Type B pancreatic cell (in vitro differentiated cells): ENCODE results near the gene EVC. TPM values are rescaled to one million over a fixed set of nuclear protein-coding genes. Genes with fewer than 3 reads are reported as not detected.

Source experiments
- DNase-seq: peaks from one replicate; pipeline ENCODE4 v3.0.0; 2021; ENCODE audit warnings: mixed read lengths; ENCODE audit not compliant: unreplicated experiment; ENCODE audit errors: extremely low spot score
- H3K27ac Mint-ChIP-seq: 2 replicates; pipeline ENCODE4 v1.8.0; 2021; ENCODE audit warnings: mild to moderate bottlenecking, mixed read lengths
- H3K27me3 Mint-ChIP-seq: 2 replicates; pipeline ENCODE4 v1.8.0; 2021; ENCODE audit warnings: mixed read lengths
- H3K36me3 Mint-ChIP-seq: 2 replicates; pipeline ENCODE4 v1.8.0; 2021; ENCODE audit warnings: mixed read lengths
- H3K4me1 Mint-ChIP-seq: one replicate; pipeline ENCODE4 v1.8.0; 2021; ENCODE audit warnings: mixed read lengths; ENCODE audit not compliant: unreplicated experiment
- H3K4me3 Mint-ChIP-seq: 2 replicates; pipeline ENCODE4 v1.8.0; 2021; ENCODE audit warnings: mild to moderate bottlenecking, mixed read lengths
- H3K9me3 Mint-ChIP-seq: 2 replicates; pipeline ENCODE4 v1.8.0; 2021; ENCODE audit warnings: mixed read lengths
- CTCF ChIP-seq: fragments of 200-600 bp; sonication (generic); conservative IDR thresholded peaks from 2 replicates; pipeline ENCODE4 v1.5.0; 2021; ENCODE audit warnings: antibody characterized with exemption, mild to moderate bottlenecking
- total RNA-seq: library from RNA; stranded (reverse); gene quantifications from 2 replicates; pipeline ENCODE4 v1.2.1, GENCODE V29; 2021; ENCODE audit warnings: low replicate concordance

Gene EVC
- total RNA-seq, 1 donor from 2014 or later, result 29.2 TPM

GRCh38 chr4:5676763-5677162 is 34.2 kb upstream of the EVC start:
- no peak for DNase-seq
- no peaks in the 10 kb centered on the region for H3K27me3 Mint-ChIP-seq

DNA sequence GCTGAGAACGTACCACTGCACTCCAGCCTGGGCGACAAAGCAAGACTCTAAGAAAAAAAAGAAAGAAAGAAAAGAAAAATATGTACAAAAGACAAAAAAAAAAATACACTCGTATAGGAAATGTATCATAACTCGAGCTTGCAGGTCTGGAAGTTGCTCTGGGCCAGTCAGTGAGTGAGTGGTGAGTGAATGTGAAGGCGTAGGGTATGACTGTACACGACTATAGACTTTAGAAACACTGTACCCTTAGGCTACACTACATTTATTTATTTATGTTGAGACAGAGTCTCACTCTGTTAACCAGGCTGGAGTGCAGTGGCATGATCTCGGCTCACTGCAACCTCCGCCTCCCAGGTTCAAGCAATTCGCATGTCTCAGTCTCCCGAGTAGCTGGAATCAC is 32.0 kb upstream of the EVC start:
- TF ChIP-seq CTCF, result no peak

More at GRCh38 chr4:5676763-5677162, 34.2 kb upstream of the EVC start:
- TF ChIP-seq CTCF, result no peak
- H3K27ac Mint-ChIP-seq, result no peak overlapping the region
- H3K36me3 Mint-ChIP-seq, result peaks cover 3% of the 10 kb centered on the region
- H3K9me3 Mint-ChIP-seq, result no peaks in the 10 kb centered on the region
- no peak overlapping the region for H3K4me3 Mint-ChIP-seq
- no peaks in the 10 kb centered on the region for H3K4me1 Mint-ChIP-seq

DNA sequence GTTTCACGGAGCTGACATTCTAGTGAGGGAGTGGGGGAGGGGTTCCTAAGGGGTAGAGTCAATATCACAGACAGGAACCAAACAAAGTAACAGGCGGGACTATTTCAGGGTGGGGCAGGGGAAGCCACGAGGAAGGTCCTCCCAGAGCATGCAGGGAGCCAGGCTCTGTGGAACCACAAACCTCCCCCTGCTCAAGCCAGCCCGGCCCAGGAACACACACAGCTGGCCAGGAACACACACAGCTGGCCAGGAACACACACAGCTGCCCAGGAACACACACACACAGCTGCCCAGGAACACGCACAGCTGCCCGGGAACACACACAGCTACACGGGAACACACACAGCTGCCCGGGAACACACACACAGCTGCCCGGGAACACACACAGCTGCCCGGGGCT is 27.4 kb upstream of the EVC start:
- Mint-ChIP-seq H3K27ac (no peak overlapping the region), H3K27me3 (no peaks in the 10 kb centered on the region), H3K36me3 (peaks cover 26% of the 10 kb centered on the region), H3K4me1 (peaks cover 7% of the 10 kb centered on the region), H3K9me3 (no peaks in the 10 kb centered on the region), H3K4me3 (no peak overlapping the region)
- no peak for TF ChIP-seq CTCF
- DNase-seq, result no peak

More for the DNA sequence above, 32.0 kb upstream of the EVC start:
- no peak overlapping the region for H3K4me3 Mint-ChIP-seq
- H3K27ac Mint-ChIP-seq, result no peak overlapping the region
- DNase-seq, result no peak
- no peaks in the 10 kb centered on the region for H3K27me3 Mint-ChIP-seq
- H3K36me3 Mint-ChIP-seq, result peaks cover 10% of the 10 kb centered on the region
- peaks cover 7% of the 10 kb centered on the region for H3K4me1 Mint-ChIP-seq
- H3K9me3 Mint-ChIP-seq, result no peaks in the 10 kb centered on the region

DNA sequence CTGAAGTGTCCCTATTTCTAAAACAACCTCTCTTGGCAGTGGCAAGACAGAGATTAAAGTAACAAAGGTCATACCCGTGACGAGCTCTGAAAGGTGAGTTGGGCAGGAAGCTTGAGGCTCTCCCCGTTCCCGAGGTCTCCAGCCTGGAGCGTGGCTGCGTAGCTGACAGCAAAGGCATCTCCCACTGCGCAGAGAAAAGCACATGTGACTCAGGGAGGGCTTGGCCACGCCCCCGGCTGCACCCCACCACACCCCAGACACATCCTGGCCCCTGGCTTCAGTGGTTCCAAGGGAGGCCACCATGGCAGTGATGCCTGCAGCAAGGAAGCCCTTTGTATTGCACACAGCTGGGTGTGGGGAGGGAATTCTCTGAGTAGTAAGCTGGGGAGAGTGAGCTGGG is 25.7 kb upstream of the EVC start:
- Mint-ChIP-seq H3K9me3 (no peaks in the 10 kb centered on the region), H3K27ac (no peak overlapping the region), H3K4me3 (no peak overlapping the region), H3K27me3 (no peaks in the 10 kb centered on the region), H3K4me1 (peaks cover 7% of the 10 kb centered on the region), H3K36me3 (peaks cover 30% of the 10 kb centered on the region)
- no peak for DNase-seq
- TF ChIP-seq CTCF, result no peak

- Mint-ChIP-seq H3K27me3 (no peaks in the 10 kb centered on the region), H3K4me3 (no peak overlapping the region), H3K4me1 (peaks cover 7% of the 10 kb centered on the region), H3K36me3 (peaks cover 26% of the 10 kb centered on the region), H3K27ac (no peak overlapping the region), H3K9me3 (no peaks in the 10 kb centered on the region)
- TF ChIP-seq CTCF, result no peak
- DNase-seq, result no peak
Observed at GRCh38 chr4:5686338-5686737, 24.7 kb upstream of the EVC start.

DNA sequence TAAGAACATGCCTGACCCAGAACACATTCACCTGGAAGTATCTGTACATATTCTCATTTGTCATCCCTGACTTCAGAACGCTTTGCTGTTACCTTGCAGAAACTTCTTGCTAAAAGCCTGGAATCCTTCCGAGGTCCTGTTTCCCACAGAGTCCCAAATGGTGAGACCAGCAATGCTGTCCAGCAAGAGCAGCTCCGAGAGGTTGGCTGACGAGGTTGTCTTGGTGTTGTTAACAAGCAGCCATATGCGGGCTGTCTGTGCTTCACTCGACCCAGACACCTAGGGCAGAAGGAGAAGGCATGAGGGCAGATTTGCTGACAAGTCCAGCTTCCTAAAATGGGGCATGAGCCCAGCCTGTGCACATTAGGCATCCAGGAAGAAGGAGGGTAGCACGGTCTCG is 21.9 kb upstream of the EVC start:
- peaks cover 23% of the 10 kb centered on the region for H3K36me3 Mint-ChIP-seq
- no peak overlapping the region for H3K4me3 Mint-ChIP-seq
- no peaks in the 10 kb centered on the region for H3K9me3 Mint-ChIP-seq
- H3K27me3 Mint-ChIP-seq, result no peaks in the 10 kb centered on the region
- H3K27ac Mint-ChIP-seq, result no peak overlapping the region
- H3K4me1 Mint-ChIP-seq, result no peaks in the 10 kb centered on the region
- TF ChIP-seq CTCF, result no peak
- no peak for DNase-seq
